OCI-LY7 (cell line): ENCODE results near the gene PBX1.

ENCODE experiments used
- EZH2phosphoT487 ChIP-seq: fragments of 200-600 bp; sonication (generic); IDR thresholded peaks from 2 replicates; pipeline ENCODE4 v1.6.1; 2018; ENCODE audit warnings: low read depth, borderline replicate concordance, mild to moderate bottlenecking, mixed run types, antibody characterized with exemption, low read length, moderate library complexity, mixed read lengths
- TF ChIP-seq, protein P1 (sequence below): fragments of 200-600 bp; sonication (generic); conservative IDR thresholded peaks from 2 replicates; pipeline ENCODE4 v1.5.1; 2014; ENCODE audit warnings: mild to moderate bottlenecking, antibody characterized with exemption, low read length, moderate library complexity, mixed read lengths

DNA sequence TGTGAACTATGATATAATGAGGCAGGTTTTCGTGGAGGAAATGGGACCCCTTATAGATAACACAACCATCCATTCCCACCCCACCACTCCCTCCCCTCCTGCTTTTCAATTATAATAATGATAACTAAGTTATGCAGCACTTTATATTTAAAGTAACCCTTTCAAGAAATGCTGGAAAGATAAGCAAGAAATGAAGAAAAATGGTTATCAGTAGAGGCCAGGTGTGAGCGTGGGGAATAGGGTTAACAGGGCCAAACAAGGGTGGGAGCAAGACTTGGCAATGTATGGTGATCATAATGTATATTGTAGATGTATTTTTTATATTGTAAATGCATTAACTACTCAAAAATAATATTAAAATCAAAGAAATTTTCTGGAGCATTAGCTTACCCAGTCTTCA is 133.4 kb downstream of the PBX1 start:
- TF ChIP-seq, protein P1, sequence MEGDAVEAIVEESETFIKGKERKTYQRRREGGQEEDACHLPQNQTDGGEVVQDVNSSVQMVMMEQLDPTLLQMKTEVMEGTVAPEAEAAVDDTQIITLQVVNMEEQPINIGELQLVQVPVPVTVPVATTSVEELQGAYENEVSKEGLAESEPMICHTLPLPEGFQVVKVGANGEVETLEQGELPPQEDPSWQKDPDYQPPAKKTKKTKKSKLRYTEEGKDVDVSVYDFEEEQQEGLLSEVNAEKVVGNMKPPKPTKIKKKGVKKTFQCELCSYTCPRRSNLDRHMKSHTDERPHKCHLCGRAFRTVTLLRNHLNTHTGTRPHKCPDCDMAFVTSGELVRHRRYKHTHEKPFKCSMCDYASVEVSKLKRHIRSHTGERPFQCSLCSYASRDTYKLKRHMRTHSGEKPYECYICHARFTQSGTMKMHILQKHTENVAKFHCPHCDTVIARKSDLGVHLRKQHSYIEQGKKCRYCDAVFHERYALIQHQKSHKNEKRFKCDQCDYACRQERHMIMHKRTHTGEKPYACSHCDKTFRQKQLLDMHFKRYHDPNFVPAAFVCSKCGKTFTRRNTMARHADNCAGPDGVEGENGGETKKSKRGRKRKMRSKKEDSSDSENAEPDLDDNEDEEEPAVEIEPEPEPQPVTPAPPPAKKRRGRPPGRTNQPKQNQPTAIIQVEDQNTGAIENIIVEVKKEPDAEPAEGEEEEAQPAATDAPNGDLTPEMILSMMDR: no peak
- no peak for TF ChIP-seq EZH2phosphoT487
